Activated CD8-positive, alpha-beta T cell treated with anti-CD3 and anti-CD28 coated beads for 36 hours (primary cell): ENCODE measurements around the gene MINDY2. TPM values are rescaled to one million over a fixed set of nuclear protein-coding genes. Genes with fewer than 3 reads are reported as not detected.
A peak's percentile ranks its signal among the peaks of the same experiment; 100 is the strongest.
"Not testable (repeated sequence)": the region's sequence is repeated elsewhere in the genome, so short reads cannot be mapped to it uniquely, and the experiment has no call there.

Experiments used
- ATAC-seq: fragments of 200-7000 bp; cut with Tn5 transposase; one replicate; pipeline ENCODE4 v1.10.0; 2021; ENCODE audit warnings: mild to moderate bottlenecking, moderate library complexity
- CTCF ChIA-PET: fragments of 350-600 bp; sonication (Branson Sonifier 250); formaldehyde crosslinking; loops from one replicate; lab custom pipeline; 2021; ENCODE audit warnings: antibody characterized with exemption; lab: Charles Lee
- POLR2A ChIA-PET: fragments of 350-600 bp; sonication (Branson Sonifier 250); formaldehyde crosslinking; loops from one replicate; lab custom pipeline; 2021; ENCODE audit warnings: antibody characterized with exemption; lab: Charles Lee
- DNase-seq: peaks from one replicate; pipeline ENCODE4 v3.0.0-alpha.2; 2020
- H3K27ac Mint-ChIP-seq: one replicate; pipeline ENCODE4 v1.8.0; 2021; ENCODE audit warnings: mild to moderate bottlenecking, mixed read lengths
- H3K27me3 Mint-ChIP-seq: one replicate; pipeline ENCODE4 v1.8.0; 2021; ENCODE audit warnings: mixed read lengths
- H3K36me3 Mint-ChIP-seq: one replicate; pipeline ENCODE4 v1.8.0; 2021; ENCODE audit warnings: low read depth, mixed read lengths
- H3K4me1 Mint-ChIP-seq: one replicate; pipeline ENCODE4 v1.8.0; 2021; ENCODE audit warnings: low read depth, mixed read lengths
- H3K4me3 Mint-ChIP-seq: one replicate; pipeline ENCODE4 v1.8.0; 2021; ENCODE audit warnings: mild to moderate bottlenecking, moderate library complexity, mixed read lengths
- H3K9me3 Mint-ChIP-seq: one replicate; pipeline ENCODE4 v1.8.0; 2021; ENCODE audit warnings: mixed read lengths
- CTCF ChIP-seq: fragments of 200-600 bp; IDR thresholded peaks from one replicate; pipeline ENCODE4 v1.8.0; 2022; ENCODE audit warnings: antibody characterized with exemption, mild to moderate bottlenecking
- intact Hi-C: fragments of 100-400 bp; cut with micrococcal nuclease; formaldehyde crosslinking; loops from one replicate; pipeline ENCODE4 v1.10.0; 2022
- total RNA-seq, 2 experiments: library from RNA; stranded (reverse); gene quantifications; one replicate each; pipeline ENCODE4 v1.2.3, GENCODE V29; 2021

MINDY2 gene
- total RNA-seq, 2 experiments from 2014 or later = 9.0 to 10.3 TPM

GRCh38 chr15:58880320-58880719 is 109.2 kb downstream of the MINDY2 start:
- no peak for TF ChIP-seq CTCF
- H3K27me3 Mint-ChIP-seq = no peaks in the 10 kb centered on the region
- POLR2A ChIA-PET = no interaction called here
- H3K4me1 Mint-ChIP-seq = no peaks in the 10 kb centered on the region
- H3K4me3 Mint-ChIP-seq = no peak overlapping the region
- no peak for DNase-seq
- CTCF ChIA-PET = interaction anchor here (0.9 kb wide), 1 partner anchor 27 kb away, joined by 3 read pairs; no protein-coding TSS in a partner anchor
- ATAC-seq = no peak
- H3K9me3 Mint-ChIP-seq = no peaks in the 10 kb centered on the region
- intact Hi-C loops = no loop called here
- H3K27ac Mint-ChIP-seq = no peak overlapping the region
- peaks cover 68% of the 10 kb centered on the region for H3K36me3 Mint-ChIP-seq

GRCh38 chr15:58882243-58882642 is 111.1 kb downstream of the MINDY2 start:
- H3K36me3 Mint-ChIP-seq = peaks cover 73% of the 10 kb centered on the region
- no peak for ATAC-seq
- peak overlapping the region; percentile 2 for H3K27ac Mint-ChIP-seq
- ChIA-PET POLR2A (interaction anchor here (1.7 kb wide), 1 partner anchor 19 kb away, joined by 5 read pairs; no protein-coding TSS in a partner anchor), CTCF (no interaction called here)
- intact Hi-C loops = no loop called here
- no peaks in the 10 kb centered on the region for H3K9me3 Mint-ChIP-seq
- H3K4me1 Mint-ChIP-seq = no peaks in the 10 kb centered on the region
- no peaks in the 10 kb centered on the region for H3K27me3 Mint-ChIP-seq
- H3K4me3 Mint-ChIP-seq = no peak overlapping the region
- TF ChIP-seq CTCF = no peak
- no peak for DNase-seq

- DNase-seq, intact Hi-C loops, ATAC-seq, H3K27ac Mint-ChIP-seq, H3K4me1 Mint-ChIP-seq, H3K9me3 Mint-ChIP-seq, H3K4me3 Mint-ChIP-seq, CTCF ChIA-PET, H3K27me3 Mint-ChIP-seq: not testable (repeated sequence)
- H3K36me3 Mint-ChIP-seq = peaks cover 71% of the 10 kb centered on the region
- POLR2A ChIA-PET = interaction anchor here (0.7 kb wide), 1 partner anchor 92 kb away, joined by 3 read pairs; no protein-coding TSS in a partner anchor
Observed at GRCh38 chr15:58883926-58884325, 112.8 kb downstream of the MINDY2 start.

- ATAC-seq = no peak
- POLR2A ChIA-PET = no interaction called here
- no peak for TF ChIP-seq CTCF
- intact Hi-C loops = no loop called here
- peaks cover 58% of the 10 kb centered on the region for H3K36me3 Mint-ChIP-seq
- H3K27me3 Mint-ChIP-seq = no peaks in the 10 kb centered on the region
- H3K4me1 Mint-ChIP-seq = peaks cover 2% of the 10 kb centered on the region
- CTCF ChIA-PET = interaction anchor here (0.6 kb wide), 1 partner anchor 21 kb away, joined by 3 read pairs; no protein-coding TSS in a partner anchor
- DNase-seq = no peak
- no peak overlapping the region for H3K4me3 Mint-ChIP-seq
- H3K27ac Mint-ChIP-seq = no peak overlapping the region
- H3K9me3 Mint-ChIP-seq = no peaks in the 10 kb centered on the region
Observed at GRCh38 chr15:58886921-58887320, 115.8 kb downstream of the MINDY2 start.

GRCh38 chr15:58889363-58889762 is 118.3 kb downstream of the MINDY2 start:
- Mint-ChIP-seq H3K4me3 (no peak overlapping the region), H3K9me3 (no peaks in the 10 kb centered on the region), H3K36me3 (peaks cover 64% of the 10 kb centered on the region), H3K27me3 (no peaks in the 10 kb centered on the region), H3K4me1 (peaks cover 2% of the 10 kb centered on the region), H3K27ac (peak overlapping the region; percentile 63)
- POLR2A ChIA-PET = no interaction called here
- CTCF ChIA-PET = no interaction called here
- no peak for TF ChIP-seq CTCF
- DNase-seq = no peak
- ATAC-seq = no peak
- intact Hi-C loops = no loop called here
